ENCODE results near the gene KLF6.

The KLF6 gene

DNA sequence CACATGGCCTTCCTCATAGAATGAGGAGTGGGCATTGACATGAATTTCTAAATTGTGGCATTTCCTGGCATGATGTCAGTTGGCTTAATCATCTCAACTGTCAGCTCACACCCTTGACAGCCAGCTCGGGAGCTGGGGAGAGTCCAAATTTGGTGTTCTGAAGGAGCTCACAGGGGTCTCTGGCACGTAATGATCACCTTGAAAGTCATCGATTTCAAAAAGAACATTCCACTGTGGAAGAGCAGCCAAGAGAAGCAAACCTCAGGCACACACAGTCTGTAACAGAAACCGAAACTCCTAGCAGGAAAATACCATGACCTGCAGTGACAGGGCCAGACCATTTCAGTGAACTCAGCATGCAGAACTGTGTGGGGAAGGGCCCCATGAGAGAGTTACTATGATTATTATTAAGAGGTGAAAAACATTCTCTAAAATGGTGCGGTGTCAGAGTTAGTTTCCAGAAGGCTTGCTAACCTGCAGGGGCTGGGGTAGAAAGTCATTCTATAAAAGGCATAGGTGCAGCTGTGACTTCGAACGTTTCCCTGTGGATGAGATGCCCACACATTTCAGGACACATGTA, 26.4 kb upstream of the KLF6 start:
- no peak for DNase-seq (ENCODE audit: low spot score)

DNA sequence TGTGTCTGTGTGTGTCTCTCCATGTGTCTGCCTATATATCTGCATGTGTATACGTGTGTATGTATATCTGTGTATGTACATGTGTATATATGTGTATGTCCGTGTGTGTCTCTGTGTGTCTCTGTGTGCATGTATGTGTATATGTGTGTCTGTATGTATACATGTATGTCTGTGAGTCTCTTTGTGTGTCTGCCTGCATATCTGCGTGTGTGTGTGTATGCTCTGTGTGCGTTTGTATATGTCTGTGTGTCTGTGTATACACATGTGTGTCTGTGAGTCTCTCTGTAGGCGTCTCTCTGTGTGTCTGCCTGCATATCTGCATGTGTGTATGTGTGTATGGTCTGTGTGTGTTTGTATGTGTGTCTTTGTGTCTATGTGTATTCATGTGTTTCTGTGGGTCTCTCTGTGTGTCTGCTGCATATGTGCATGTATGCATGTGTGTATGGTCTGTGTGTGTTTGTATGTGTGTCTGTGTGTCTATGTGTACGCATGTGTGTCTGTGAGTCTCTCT, 23.7 kb upstream of the KLF6 start:
- DNase-seq (ENCODE audit: low spot score): no peak

DNA sequence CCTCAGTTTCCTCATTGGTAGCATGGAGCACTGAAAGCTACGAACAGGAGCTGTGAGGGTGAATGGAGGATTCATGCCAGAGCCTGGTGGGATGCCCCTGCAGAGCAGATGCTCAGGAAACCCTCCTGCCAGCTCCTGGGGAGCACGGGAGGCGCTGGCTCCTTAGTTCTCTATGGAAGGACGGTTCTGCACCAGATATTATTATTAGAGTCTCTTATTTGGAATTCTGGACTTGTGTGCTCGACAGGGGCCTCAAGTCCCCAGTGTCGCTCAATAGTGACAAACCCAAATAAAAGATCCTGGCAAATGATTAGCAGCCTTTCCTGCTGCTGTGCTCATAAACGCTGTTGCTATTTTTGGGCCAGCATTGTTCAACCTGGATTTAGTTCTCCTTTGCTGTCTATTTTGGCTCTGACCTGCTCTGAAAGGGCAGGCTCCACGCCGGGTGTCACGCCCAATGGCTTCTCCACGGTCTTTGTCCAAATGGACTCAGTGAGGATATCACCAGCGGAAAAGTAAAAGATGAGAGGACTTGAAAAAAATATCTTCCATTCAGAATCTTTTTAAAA, 23.0 kb upstream of the KLF6 start:
- DNase-seq (ENCODE audit: low spot score): no peak

DNA sequence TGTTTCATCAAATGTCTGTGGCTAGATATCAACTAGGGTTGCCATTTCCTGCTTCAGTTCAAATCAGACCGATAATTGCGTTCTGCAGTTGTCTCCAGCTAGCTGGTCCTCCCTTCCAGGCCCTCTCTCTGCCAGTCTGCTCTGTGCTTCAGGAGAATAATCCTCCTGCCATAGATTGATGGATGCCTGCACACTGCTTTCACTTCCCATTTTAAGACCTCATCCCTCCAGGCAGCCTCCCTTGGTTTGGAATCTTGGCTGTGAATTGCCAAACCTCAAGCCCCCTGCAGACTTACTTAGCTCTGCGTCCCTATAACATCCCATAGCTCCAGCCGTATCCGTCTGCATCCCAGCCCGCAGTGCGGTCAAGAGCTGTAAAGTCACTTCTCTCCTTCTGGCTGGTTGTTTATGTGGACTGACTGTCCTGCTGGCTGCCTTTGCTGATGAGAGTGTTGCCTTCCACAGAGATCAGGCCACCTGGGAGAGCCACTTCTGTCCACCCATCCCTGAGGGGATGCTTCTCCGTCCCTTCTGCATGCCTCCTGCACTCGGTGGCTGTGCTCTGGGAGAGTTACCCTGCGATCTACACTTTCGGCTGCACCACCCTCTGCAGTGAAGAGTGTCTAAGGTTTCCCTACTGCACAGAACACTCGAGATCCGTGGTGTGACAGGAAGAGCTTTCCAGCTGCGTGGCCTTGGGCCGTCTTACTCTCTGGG, 22.4 kb upstream of the KLF6 start:
- no peak for DNase-seq (ENCODE audit: low spot score)

DNA sequence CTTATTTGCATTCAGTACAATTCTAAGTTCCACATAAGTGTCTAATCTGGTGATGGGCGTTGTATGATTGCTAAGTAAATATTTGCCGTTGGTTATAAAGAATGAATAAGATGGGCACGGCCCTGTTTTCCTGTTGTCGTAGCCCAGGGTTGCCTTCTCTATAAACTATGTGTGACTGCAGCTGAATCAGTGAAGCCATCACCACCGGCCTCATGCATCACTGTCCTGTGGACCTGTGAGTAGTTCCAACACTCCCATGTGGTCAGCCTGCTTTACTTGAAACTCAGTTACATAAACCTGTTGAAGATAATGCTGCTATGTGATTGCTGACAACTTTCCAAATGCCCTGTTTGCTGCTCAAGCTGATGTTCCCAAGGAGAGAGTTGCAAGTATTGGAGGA, 21.6 kb upstream of the KLF6 start:
- DNase-seq (ENCODE audit: low spot score): no peak

DNA sequence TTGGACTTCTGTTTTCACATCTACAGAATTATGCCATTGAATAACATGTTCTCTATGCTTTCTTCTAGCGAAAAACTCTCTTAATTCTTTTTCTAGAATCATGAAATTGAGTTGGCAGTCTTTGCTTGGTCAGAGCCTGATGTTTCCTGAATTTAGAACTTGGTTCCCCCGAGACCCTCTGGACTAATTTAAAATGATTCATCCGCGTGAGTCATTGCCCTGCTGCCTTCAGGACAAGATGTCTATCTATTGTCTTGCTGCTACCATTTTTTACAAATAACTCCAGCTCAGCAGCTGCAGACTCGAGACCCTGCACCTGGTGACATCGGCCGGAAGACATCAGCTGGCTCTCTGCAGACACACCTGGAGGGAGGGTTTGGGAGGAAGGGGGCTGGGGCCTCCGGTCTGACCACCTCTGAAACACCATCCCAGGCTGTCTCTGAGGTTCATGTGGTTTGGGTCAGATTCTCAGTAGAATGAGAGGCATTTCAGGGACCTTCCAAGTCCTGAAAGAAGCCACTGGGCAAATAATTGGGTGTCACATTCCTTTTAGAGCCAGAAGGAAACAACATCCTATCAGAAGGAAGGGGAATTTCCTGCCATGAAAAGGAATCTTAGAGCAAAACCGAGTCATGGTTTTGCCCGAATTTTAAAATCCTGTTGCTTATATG, 20.9 kb upstream of the KLF6 start:
- no peak for DNase-seq (ENCODE audit: low spot score)

DNA sequence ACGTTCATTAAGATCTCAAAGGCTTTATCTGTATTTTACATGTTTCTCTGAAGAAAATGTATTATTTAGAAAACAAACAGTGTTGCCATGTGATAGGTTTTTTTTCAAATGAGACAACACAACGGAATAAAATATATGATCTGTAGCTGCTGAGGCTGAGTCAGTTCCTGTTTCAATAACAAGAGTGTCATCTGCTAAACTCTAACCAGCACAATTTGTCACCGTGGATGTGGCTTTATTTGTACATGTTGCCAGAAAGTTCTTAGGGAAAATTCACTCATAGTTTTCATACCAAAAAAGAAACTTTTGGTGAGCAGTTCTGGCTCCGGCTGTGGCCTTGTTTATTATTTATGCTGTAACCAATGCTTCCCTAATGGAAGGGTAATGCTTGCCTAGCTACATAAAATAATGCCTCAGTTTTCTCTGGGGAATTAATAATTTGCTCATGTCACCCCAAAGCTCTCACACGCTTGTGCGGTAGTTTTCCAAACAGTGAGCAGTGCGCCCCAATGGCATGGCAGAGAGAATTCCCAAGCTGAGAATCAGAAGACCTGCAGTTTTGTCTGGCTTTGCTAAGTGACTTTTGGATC, 20.3 kb upstream of the KLF6 start:
- no peak for DNase-seq (ENCODE audit: low spot score)

DNA sequence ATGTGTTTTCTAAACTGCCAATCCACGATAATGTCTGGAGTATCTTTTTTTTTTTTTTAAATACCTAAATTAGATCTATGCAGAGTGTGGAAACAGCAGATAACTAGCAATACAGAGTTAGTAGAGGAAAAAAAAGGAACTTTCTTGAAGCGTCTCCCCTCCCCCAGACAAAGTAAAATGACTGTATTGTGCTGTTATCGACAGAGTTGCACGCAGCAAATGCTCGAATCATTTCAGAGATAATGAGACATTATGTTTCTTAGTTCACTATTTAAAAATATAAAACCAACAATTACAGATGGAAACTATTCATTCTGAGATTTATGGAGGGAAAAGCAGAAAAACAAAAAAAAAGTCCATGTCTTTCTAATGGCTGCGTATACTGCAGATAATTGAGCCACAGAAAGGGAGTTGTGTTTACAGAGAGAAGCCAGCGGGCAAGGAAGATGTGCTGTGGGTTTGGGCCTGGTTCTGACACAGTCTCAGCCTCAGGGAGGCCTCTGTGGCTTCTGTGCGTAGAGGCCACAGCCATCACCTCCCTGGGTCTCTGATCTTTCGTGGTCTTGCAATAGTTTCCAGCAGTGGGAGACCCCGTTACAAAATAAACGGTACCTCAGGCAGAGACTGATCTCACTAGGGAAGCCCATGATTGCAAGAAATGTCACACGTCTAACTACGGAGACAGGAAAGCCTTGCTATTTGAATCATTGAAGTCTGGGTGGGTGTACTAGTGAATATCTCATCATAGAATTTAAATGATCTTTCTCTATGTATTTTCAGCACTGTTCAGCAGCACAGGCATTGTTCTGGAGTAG, 19.1 kb upstream of the KLF6 start:
- no peak for DNase-seq (ENCODE audit: low spot score)

DNA sequence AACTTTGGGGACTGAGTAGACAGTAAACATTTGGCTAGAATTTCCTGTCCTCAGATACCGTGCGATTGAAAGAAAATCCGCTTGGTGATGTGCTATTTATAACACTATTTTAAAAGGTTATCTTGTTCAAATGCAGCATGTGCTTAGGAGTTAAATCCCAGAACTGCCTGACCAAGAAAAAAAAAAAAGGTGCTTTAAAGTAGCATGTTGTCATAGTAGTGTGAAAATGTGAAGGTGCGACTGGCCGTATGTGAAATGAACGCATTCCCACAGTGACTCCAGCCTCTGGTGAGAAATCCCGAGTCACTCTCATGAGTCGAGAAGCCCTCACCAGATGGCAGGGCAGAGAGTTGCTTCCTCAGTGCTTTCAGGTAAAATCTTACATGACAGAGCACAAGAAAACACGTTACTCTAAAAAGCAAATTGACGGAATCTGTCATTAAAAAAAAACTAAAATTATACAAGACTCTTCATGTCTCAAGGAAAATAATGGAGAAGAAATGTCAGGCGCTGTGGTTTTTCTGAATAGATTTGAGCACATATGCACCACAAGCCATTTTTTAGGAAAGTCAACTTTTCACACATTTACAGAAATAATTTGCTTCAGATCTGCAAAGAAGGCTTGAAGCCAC, 18.4 kb upstream of the KLF6 start:
- DNase-seq (ENCODE audit: low spot score): no peak

DNA sequence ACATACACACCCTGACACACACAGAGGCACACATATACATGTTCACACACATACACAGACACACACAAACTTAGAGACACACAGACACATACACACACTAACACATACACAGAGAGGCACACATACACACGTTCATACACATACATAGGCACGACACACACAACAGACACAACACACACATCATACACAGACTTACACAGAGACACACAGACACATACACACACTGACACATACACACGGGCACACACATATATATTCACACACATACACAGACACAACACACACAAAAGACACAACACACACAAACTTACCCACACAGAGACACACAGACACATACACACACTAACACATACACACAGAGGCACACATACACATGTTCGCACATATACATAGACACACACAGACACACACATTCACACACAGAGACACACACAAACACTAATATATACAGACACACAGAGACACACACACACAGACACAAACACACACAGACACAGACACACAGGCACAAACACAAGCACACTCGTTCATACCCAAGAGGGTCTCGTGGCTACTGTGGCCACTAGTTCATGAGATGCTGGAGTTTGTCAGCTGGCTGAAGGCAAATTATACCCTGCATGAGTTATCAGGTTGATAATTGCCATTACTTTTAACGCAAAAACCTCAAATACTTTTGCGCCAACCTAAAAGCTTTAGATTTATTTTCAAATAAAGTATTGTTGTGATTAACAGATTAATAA, 17.7 kb upstream of the KLF6 start:
- no peak for DNase-seq (ENCODE audit: low spot score)

DNA sequence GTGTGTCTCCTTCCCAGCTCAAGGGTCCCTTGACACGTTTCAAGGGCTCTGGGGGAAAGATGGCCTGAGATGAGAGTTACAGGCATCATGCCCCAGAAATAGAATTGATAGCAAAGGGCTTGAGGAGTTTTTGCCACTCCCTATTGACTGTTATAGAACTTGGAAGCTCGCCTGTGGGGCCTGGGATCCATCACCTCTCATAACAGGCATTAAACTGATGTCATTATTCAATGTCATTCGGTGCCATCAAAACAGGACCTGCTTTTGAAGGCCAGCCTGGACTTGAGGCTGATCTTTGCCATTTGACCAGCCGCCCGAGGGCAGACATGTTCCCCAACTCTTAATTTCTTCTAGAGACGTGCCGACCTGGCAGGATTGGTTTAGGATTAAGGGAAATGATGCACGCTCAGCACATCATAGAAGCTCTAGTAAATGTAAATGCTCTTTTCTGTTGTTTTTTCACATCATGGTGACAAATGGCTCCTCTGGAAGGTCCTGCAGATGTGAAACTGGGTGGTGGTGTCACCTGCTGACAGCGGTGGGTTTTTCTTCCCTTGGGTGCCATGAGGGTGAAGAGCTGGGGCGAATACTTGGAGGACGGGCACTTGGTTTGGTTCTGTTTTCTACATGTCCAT, 16.7 kb upstream of the KLF6 start:
- DNase-seq (ENCODE audit: low spot score): no peak

DNA sequence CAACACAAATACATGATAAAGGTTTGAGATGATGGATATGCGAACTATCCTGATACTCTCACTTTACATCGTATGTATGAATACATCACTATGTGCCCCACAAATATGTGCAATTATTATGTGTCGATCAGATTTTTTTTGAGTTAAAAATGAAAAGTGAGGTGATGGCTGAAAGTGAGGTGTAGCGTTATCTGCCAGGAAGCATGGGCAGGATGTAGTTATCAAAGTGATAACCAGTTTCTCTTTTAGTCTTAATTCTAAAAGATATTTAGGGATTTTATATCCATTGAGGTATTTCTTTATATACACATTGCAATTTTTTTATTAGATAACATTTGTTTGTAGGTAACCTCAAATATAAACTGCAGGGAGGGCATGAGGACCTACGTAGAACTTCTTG, 15.6 kb upstream of the KLF6 start:
- no peak for DNase-seq (ENCODE audit: low spot score)

DNA sequence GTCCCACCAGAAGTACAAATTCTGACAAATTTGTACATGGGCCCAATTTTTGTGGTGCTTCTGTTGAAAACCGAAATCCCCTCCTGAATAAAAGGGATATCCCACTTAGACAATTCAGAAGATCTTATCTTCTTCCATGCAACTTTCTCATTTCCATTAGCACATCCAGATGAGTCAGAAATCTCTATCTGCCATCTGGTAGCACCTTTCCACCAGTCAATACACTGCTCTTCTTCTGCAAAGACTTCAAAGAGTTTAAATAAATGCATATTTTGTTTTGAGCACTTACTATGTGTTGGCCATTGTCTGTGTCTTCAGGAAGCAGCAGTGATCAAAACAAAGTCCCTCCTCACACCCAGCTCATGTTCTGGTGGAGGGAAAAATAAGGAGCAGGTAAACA, 12.7 kb upstream of the KLF6 start:
- DNase-seq (ENCODE audit: low spot score): no peak

DNA sequence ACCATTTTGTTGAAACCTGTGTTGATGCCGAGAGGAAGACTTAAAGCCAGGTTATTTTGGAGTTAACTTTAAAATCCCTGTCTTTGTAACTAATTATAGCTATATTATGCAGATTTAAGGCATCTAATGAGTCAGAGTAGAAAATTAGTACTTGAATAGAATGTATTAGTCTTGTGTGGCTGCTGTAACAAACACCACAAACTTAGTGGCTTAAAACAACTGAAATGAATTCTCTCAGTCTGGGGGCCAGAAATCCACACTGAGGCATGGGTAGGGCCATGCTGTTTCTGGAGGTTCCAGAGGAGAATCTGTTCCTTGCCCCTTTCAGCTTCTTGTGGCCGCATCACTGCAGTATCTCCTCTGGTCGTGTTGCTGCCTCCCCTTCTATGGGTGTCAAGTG, 8.5 kb upstream of the KLF6 start:
- no peak for DNase-seq (ENCODE audit: low spot score)

DNA sequence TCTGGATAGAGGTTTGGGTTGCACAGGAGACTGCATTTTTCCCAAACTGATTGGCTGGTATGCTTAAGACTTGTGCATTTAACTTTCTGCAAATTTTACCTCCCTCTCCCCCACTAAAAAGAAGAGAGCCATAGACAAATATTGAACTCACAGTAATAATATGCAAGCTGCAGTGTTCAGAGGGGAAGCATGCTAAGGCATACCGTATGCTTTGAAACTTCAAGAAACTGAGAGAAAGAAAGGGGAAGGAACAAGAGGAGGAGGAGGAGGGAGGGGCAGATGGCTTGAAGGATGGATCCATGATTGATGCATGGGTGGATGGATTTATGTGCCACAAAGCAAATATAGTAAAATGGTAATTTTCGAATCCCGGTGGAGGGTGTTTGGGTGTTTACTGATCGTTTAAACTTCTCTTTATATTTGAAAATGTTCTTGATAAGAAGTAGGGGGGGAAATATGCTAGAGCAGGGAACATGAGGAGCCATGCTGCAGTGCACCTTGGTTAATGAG, 7.8 kb upstream of the KLF6 start:
- no peak for DNase-seq (ENCODE audit: low spot score)

DNA sequence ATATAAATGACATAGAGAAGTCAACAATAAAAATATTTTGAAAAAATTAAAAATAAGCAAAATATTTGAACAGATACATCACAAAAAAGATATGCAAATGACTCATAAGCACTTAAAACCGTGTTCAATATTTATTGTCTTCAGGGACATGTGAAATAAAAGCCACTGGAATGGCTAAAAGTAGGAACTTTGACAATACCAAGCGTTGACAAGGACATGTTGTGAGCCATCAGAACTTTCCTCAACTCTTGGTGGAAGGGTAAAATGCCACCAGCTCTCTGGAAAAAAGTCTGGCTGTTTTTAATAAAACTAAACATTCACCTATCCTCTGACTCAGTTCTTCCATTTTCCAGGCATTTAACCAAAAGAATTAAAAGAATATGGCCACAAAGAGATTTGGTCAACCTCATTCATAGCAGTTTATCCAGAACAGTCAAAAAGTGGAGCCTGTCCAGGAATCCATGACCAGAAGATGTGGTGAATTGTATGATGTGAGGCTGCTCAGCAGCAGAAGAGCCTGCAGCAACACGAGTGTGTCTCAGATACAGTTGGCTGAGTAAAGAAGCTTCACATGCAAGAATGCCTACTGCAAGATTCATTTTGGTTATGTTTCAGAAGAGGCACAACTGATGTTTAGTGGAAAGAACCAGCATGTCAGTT, 7.1 kb upstream of the KLF6 start:
- no peak for DNase-seq (ENCODE audit: low spot score)

DNA sequence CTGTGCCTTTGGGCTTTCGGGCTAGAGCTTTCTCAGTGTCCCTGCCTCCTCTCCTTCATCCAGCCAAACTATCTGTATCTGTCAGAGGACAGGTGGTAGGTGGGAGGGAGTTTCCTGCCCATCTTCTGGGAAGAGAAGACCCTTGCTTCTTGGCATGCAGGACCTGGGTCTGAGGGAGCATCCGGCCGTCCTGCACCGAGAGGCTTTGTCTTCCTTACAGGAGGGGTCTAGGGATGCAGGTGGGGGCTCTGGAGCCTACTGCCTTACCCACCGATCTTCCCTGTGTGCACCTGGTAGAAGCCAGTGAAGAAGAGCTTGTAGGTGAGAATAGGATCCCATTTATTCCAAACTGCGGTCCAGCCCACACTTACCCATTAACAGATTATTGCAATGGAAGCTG, 5.8 kb upstream of the KLF6 start:
- DNase-seq (ENCODE audit: low spot score): no peak

DNA sequence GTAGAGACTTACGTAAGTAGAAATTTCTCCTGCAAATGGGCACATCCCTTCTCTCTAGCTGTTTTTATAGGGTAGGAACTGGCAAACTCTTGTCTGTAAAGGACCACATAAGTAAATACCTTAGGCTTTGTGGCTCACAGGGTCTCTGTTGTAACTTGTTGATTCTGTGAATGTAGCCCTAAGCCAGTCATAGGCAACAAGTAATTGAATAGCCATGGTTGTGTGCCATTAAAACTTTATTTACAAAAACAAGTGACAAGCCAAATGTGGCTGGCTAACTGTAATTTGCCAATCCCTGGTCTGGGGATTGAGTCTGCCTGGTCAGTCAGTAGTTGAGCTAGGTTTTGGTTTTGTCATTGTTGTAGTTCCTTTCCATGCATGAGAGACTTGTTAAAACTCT, 5.3 kb upstream of the KLF6 start:
- DNase-seq (ENCODE audit: low spot score): no peak

DNA sequence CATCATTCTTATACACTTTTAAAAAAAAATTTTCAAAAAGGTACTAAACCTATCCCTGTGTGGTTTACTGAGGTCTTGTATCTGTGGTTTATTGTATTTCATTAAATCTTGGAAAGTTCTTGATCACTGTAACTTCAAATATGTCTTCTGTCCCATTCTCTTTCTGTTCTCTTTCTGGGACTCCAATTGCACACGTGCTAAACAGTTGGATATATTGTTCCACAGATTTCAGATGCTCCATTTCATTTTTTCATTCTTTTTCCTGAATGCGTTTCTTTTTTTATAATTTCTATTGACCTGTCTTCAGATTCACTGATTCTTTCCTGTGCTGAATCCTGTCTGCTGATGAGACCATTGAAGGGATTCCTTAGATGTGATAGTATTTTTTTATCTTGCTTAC, 4.6 kb upstream of the KLF6 start:
- no peak for DNase-seq (ENCODE audit: low spot score)
